GM18858 (cell line): ENCODE measurements around the gene CDH5.

Experiments used
- ATAC-seq: cut with Tn5 transposase; IDR thresholded peaks from one replicate; pipeline ENCODE4 v1.9.1; 2021; ENCODE audit not compliant: unreplicated experiment

The CDH5 gene

GRCh38 chr16:66352304-66352703 is 14.2 kb upstream of the CDH5 start:
- ATAC-seq: no peak

DNA sequence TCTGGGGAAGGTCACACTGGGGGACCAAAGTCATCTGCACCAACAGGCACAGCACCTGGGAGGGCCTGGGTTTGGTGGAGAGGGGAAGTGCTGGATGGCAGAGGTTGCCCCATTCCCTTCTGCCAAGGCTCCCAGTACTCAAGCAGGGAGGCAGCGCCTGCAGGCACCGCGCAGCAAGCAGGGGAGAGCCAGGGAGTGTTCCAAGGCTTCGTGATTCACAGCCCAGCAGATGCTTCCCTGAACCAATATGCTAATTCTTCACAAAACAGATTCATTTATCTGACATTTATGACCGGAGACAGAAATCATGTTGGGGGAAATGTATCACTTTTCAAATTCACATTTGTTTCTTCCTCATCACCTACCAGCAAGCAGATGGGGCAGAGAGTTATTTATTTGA is 13.4 kb upstream of the CDH5 start:
- ATAC-seq: no peak

GRCh38 chr16:66354034-66354909 is 12.2 kb upstream of the CDH5 start:
- no peak for ATAC-seq

DNA sequence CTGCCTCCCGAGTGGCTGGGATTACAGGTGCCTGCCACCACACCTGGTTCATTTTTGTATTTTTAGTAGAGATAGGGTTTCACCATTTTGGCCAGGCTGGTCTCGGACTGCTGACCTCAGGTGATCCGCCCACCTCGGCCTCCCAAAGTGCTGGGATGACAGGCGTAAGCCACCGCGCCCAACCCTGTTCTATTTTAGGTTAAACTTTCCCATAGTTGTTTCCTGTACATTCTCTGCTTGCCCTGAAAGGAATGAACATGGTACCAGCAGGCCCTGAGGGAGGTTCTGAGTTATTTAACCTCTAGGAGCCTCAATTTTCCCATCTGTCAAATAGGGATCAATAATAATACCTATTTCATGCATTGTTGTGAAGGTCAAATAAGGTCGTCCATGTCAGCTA is 11.0 kb upstream of the CDH5 start:
- no peak for ATAC-seq

DNA sequence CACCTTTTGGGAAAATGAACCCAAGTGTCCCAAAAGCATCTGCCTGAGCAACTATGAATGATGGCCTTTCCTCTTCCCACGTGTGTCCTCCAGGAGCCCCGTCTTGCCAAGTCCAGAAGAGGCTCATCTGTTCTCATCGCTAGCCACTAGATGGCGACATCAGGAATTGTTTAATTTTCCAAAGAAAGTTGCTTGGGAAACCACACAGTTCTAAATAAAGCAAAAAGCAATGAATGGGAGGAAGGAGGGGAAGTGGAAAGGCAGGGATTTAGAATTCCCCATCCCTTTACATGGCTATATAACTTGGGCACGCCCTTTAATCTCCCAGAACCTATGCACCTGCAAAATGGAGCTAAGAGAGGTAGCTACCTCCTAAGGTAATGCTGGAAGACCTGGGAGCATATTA is 9.0 kb upstream of the CDH5 start:
- no peak for ATAC-seq

DNA sequence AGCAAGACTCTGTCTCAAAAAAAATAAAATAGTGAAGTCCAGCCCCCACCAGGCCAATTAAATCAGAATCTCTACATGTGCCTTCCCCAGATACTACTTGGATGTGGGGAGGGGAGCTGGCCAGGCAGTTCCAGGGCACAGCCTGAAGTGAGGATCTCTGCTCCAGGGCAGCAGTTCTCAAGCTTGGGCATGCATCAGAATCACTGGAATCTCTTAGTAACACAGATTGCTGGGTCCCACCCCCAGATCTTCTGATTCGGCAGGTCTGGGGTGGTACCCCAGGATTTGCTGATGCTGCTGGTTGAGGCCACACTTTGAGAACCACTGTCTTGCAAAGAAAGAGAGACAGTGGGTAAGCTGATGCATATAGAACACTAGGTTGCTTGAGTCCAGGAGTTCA is 8.3 kb upstream of the CDH5 start:
- ATAC-seq: no peak

- ATAC-seq: no peak
These were observed 7.5 kb upstream of the CDH5 start for GRCh38 chr16:66359012-66359411.

- no peak for ATAC-seq
These were observed 6.5 kb upstream of the CDH5 start for GRCh38 chr16:66359811-66360608.

GRCh38 chr16:66360624-66361324 is 5.7 kb upstream of the CDH5 start:
- no peak for ATAC-seq

DNA sequence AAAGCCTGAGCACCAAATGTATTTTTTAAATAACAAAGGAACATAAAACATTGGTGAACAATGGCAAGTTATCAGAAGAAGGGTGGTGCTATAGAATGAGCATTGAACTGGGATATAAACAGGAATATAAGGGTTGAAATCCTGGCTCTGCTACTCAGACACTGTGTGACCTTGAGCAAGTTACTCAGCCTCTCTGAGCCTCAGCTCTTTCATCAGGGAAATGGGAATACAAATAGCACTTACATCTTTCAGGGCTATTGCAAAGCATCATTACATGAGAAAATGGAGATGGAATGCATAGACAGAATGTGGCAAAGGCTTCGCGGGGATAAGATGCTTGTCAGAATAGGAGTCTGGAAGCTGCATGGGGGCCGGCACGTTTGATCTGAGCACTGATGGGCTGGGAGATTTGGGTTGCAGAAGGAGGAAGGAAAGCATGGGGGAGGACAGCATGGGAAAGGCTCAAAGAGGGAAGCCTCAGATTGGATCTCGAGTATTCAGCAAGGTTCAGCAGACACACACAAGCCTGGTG is 4.8 kb upstream of the CDH5 start:
- ATAC-seq: no peak

GRCh38 chr16:66363211-66363777 is 3.2 kb upstream of the CDH5 start:
- ATAC-seq: no peak

DNA sequence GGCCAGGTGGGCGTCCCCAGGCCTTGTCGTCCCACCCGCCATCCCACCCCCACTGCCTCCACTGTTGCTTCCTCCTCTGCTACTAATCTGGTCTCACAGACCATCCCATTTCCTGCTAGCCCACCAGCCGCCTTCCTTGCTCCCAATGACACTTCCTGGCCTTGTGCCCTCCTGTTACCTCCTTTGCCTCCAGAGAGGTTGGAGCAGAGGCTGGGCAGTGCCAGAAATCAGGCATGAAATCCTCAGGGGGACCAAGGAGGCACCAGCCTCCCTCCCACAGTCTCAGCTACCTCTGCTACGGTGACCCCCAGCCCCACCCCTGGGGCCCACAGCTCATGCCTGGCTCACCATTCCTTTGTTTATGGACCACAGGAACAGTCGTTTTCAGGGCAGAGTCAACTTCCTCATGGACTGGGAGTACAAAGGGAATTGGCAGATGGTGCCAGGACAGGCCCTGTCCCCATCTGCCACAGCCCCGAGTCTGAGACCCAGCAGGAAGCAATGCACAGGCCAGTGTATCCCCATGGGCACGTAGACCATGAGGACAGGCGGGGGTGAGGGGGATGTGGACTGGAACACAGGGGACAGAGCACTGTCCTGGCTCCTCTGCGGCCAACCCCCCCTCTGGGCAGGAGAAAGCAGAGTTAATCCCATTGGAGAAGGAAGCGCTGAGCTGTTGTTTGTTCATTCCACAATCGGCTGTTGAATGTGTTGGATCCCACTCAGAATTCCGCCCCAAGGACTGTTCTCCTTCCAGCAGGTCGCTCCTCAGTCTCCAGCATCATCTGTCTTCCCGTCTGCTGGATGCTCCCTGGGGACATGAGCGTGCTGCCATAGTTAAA is 2.2 kb upstream of the CDH5 start:
- ATAC-seq: no peak

DNA sequence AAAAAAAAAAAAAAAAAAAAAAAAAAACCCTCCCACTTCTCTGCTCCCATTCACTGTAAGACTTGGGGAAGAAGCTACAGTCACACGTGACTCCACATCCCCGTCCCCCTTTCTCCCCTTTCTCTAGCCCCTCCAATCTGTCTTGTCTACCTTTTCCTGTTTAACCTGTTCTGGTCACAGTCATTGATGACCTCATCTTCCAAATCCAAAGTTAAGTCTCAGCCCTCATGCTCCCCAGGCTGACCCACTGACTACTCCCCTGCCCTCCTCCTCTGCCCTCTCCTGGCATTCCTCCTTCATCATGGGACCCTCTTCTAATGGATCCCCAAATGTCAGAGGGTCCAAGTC is 1.6 kb upstream of the CDH5 start:
- ATAC-seq: no peak

- no peak for ATAC-seq
These were observed 840 bp upstream of the CDH5 start for GRCh38 chr16:66365651-66366050.

- no peak for ATAC-seq
These were observed 1.7 kb downstream of the CDH5 start for GRCh38 chr16:66367968-66368891.

- no peak for ATAC-seq
These were observed 2.6 kb downstream of the CDH5 start for GRCh38 chr16:66369055-66369592.

GRCh38 chr16:66370786-66371684 is 4.5 kb downstream of the CDH5 start:
- ATAC-seq: no peak
